ENCODE results near the gene TRIM38.

The TRIM38 gene

DNA sequence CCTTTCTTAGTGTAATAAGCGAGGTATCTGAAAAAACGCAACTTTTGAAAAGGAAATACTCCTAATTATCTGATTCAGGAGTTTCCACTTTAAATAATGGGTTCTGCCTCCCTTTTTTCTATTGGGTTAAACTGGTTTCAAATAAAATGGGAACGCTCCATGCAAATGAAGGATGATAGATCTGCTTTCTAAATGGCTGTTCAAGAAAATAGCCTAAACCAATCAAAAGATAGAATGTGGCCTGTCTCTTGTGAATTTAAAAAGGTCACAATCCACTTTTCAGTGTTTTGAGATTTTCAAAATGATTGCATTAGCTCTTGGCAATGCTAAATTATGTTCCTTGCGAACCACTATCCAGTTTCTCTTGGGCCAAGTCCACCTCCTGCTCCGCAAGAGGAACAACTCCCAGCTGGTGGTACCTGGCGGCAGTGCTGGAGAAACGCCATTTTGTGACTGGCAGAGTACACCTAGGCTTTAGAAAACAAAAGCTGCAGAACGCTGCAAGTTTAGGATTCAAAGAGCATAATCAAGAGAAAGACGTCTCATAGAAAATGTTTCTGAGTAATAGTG, 56.7 kb downstream of the TRIM38 start:
- TF ChIP-seq, protein P1, sequence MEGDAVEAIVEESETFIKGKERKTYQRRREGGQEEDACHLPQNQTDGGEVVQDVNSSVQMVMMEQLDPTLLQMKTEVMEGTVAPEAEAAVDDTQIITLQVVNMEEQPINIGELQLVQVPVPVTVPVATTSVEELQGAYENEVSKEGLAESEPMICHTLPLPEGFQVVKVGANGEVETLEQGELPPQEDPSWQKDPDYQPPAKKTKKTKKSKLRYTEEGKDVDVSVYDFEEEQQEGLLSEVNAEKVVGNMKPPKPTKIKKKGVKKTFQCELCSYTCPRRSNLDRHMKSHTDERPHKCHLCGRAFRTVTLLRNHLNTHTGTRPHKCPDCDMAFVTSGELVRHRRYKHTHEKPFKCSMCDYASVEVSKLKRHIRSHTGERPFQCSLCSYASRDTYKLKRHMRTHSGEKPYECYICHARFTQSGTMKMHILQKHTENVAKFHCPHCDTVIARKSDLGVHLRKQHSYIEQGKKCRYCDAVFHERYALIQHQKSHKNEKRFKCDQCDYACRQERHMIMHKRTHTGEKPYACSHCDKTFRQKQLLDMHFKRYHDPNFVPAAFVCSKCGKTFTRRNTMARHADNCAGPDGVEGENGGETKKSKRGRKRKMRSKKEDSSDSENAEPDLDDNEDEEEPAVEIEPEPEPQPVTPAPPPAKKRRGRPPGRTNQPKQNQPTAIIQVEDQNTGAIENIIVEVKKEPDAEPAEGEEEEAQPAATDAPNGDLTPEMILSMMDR (IDR thresholded peaks at IDR 0.05; ENCODE audit: insufficient read depth, low read length) = no peak
- TF ChIP-seq POLR2AphosphoS5 (IDR thresholded peaks at IDR 0.05; ENCODE audit: low read depth) (no peak), GABPA (IDR thresholded peaks at IDR 0.05; ENCODE audit: low read depth) (no peak), SPI1 (IDR thresholded peaks at IDR 0.05; ENCODE audit: borderline replicate concordance, low read depth) (no peak)
- TF ChIP-seq, protein P2, sequence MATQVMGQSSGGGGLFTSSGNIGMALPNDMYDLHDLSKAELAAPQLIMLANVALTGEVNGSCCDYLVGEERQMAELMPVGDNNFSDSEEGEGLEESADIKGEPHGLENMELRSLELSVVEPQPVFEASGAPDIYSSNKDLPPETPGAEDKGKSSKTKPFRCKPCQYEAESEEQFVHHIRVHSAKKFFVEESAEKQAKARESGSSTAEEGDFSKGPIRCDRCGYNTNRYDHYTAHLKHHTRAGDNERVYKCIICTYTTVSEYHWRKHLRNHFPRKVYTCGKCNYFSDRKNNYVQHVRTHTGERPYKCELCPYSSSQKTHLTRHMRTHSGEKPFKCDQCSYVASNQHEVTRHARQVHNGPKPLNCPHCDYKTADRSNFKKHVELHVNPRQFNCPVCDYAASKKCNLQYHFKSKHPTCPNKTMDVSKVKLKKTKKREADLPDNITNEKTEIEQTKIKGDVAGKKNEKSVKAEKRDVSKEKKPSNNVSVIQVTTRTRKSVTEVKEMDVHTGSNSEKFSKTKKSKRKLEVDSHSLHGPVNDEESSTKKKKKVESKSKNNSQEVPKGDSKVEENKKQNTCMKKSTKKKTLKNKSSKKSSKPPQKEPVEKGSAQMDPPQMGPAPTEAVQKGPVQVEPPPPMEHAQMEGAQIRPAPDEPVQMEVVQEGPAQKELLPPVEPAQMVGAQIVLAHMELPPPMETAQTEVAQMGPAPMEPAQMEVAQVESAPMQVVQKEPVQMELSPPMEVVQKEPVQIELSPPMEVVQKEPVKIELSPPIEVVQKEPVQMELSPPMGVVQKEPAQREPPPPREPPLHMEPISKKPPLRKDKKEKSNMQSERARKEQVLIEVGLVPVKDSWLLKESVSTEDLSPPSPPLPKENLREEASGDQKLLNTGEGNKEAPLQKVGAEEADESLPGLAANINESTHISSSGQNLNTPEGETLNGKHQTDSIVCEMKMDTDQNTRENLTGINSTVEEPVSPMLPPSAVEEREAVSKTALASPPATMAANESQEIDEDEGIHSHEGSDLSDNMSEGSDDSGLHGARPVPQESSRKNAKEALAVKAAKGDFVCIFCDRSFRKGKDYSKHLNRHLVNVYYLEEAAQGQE (IDR thresholded peaks at IDR 0.05; ENCODE audit: insufficient replicate concordance, low read depth) = no peak
- no peak for DNase-seq (ENCODE audit: low read depth in 1 of 2, low spot score in 1 of 2)
- no peak overlapping the region for H3K4me3 ChIP-seq (replicated peaks; ENCODE audit: insufficient read depth, low read length)
- H3K27ac ChIP-seq (replicated peaks) = no peak overlapping the region
- no peaks in the 10 kb centered on the region for H3K27me3 ChIP-seq (ENCODE audit: insufficient read depth, poor library complexity, severe bottlenecking)

DNA sequence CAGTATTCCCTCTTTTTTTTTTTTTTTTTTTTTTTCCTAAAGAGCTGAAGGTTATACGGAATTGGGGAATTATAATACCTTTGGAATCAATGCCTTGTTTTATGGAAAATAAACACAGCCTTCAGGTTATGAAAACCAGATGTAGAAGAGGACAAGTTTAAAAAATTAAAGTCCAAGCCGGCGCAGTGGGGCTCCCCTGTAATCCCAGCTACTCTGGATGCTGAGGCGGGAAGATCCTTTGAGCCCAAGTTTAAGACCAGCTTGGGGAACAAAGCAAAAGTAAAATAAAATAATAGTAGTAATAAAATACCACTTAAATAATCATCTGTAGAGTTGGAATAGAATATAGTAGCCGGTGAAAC, 57.3 kb downstream of the TRIM38 start:
- Histone ChIP-seq H3K4me3 (replicated peaks; ENCODE audit: insufficient read depth, low read length) (peak overlapping the region; percentile 61), H3K27me3 (ENCODE audit: insufficient read depth, poor library complexity, severe bottlenecking) (no peaks in the 10 kb centered on the region), H3K27ac (replicated peaks) (peak overlapping the region; percentile 94)
- no peak for DNase-seq (ENCODE audit: low read depth in 1 of 2, low spot score in 1 of 2)
- TF ChIP-seq, protein P2 (IDR thresholded peaks at IDR 0.05; ENCODE audit: insufficient replicate concordance, low read depth) = no peak
- TF ChIP-seq POLR2AphosphoS5 (IDR thresholded peaks at IDR 0.05; ENCODE audit: low read depth) (no peak), GABPA (IDR thresholded peaks at IDR 0.05; ENCODE audit: low read depth) (no peak), SPI1 (IDR thresholded peaks at IDR 0.05; ENCODE audit: borderline replicate concordance, low read depth) (no peak)
- TF ChIP-seq, protein P1 (IDR thresholded peaks at IDR 0.05; ENCODE audit: insufficient read depth, low read length) = no peak

DNA sequence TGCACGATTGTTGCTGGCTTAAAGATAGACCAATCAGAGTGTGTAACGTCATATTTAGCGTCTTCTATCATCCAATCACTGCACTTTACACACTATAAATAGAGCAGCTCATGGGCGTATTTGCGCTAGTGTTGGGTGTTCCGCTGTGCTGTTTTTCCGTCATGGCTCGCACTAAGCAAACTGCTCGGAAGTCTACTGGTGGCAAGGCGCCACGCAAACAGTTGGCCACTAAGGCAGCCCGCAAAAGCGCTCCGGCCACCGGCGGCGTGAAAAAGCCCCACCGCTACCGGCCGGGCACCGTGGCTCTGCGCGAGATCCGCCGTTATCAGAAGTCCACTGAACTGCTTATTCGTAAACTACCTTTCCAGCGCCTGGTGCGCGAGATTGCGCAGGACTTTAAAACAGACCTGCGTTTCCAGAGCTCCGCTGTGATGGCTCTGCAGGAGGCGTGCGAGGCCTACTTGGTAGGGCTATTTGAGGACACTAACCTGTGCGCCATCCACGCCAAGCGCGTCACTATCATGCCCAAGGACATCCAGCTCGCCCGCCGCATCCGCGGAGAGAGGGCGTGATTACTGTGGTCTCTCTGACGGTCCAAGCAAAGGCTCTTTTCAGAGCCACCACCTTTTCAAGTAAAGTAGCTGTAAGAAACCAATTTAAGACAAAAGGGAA, 57.9 kb downstream of the TRIM38 start:
- peak overlapping the region; percentile 61 for H3K4me3 ChIP-seq (replicated peaks; ENCODE audit: insufficient read depth, low read length)
- TF ChIP-seq, protein P2 (IDR thresholded peaks at IDR 0.05; ENCODE audit: insufficient replicate concordance, low read depth) = peak; percentile 58
- TF ChIP-seq POLR2AphosphoS5 (IDR thresholded peaks at IDR 0.05; ENCODE audit: low read depth) = peak; percentile 100
- TF ChIP-seq, protein P1 (IDR thresholded peaks at IDR 0.05; ENCODE audit: insufficient read depth, low read length) = no peak
- H3K27me3 ChIP-seq (ENCODE audit: insufficient read depth, poor library complexity, severe bottlenecking) = no peaks in the 10 kb centered on the region
- peak; percentile 61 to 72 for DNase-seq (ENCODE audit: low read depth in 1 of 2, low spot score in 1 of 2)
- H3K27ac ChIP-seq (replicated peaks) = peak overlapping the region; percentile 94
